GM19099 (cell line): ENCODE data around the gene TTBK1.

Experiments used
- POLR2A ChIP-seq: IDR thresholded peaks from 3 replicates; pipeline ENCODE4 v1.6.1; 2011; ENCODE audit warnings: low read depth; ENCODE audit not compliant: insufficient read length; ENCODE audit errors: extremely low read depth

TTBK1 gene

GRCh38 chr6:43239054-43239453 is 4.2 kb upstream of the TTBK1 start:
- TF ChIP-seq POLR2A, result no peak

GRCh38 chr6:43240950-43241349 is 2.3 kb upstream of the TTBK1 start:
- no peak for TF ChIP-seq POLR2A

GRCh38 chr6:43241446-43241845 is 1.8 kb upstream of the TTBK1 start:
- TF ChIP-seq POLR2A, result no peak

- TF ChIP-seq POLR2A, result no peak
These were observed 512 bp downstream of the TTBK1 start for GRCh38 chr6:43243664-43244321.

- TF ChIP-seq POLR2A, result no peak
These were observed 3.2 kb downstream of the TTBK1 start for GRCh38 chr6:43246301-43247113.

GRCh38 chr6:43247114-43247999 is 4.1 kb downstream of the TTBK1 start:
- TF ChIP-seq POLR2A, result peak; percentile 55

GRCh38 chr6:43248101-43248500 is 4.8 kb downstream of the TTBK1 start:
- TF ChIP-seq POLR2A, result no peak

- no peak for TF ChIP-seq POLR2A
These were observed 5.5 kb downstream of the TTBK1 start for GRCh38 chr6:43248791-43249190.

GRCh38 chr6:43250992-43251373 is 7.7 kb downstream of the TTBK1 start:
- no peak for TF ChIP-seq POLR2A

- no peak for TF ChIP-seq POLR2A
These were observed 10.1 kb downstream of the TTBK1 start for GRCh38 chr6:43253401-43253800.

- TF ChIP-seq POLR2A, result no peak
These were observed 11.0 kb downstream of the TTBK1 start for GRCh38 chr6:43254138-43254817.

GRCh38 chr6:43254846-43255245 is 11.6 kb downstream of the TTBK1 start:
- no peak for TF ChIP-seq POLR2A

- no peak for TF ChIP-seq POLR2A
These were observed 12.2 kb downstream of the TTBK1 start for GRCh38 chr6:43255408-43256054.

- no peak for TF ChIP-seq POLR2A
These were observed 13.5 kb downstream of the TTBK1 start for GRCh38 chr6:43256670-43257366.

- TF ChIP-seq POLR2A, result no peak
These were observed 14.3 kb downstream of the TTBK1 start for GRCh38 chr6:43257367-43258145.
